Activated CD4-positive, alpha-beta T cell treated with anti-CD3 and anti-CD28 coated beads, Interleukin-2, amount 10 ng/mL, durations not matched to agents 7 days and 5 days (primary cell): ENCODE data around the gene ATP2C2. TPM values are rescaled to one million over a fixed set of nuclear protein-coding genes. Genes with fewer than 3 reads are reported as not detected.
"Not testable (repeated sequence)": the region's sequence is repeated elsewhere in the genome, so short reads cannot be mapped to it uniquely, and the experiment has no call there.

Experiments
- CTCF ChIA-PET: fragments of 350-600 bp; sonication (Branson Sonifier 250); formaldehyde crosslinking; loops from one replicate; lab custom pipeline; 2021; ENCODE audit warnings: antibody characterized with exemption; lab: Charles Lee
- POLR2A ChIA-PET: fragments of 350-600 bp; sonication (Branson Sonifier 250); formaldehyde crosslinking; loops from one replicate; lab custom pipeline; 2021; ENCODE audit warnings: antibody characterized with exemption; lab: Charles Lee
- DNase-seq: peaks from one replicate; pipeline ENCODE4 v3.0.0-alpha.2; 2020
- H3K27ac Mint-ChIP-seq: one replicate; pipeline ENCODE4 v1.8.0; 2021; ENCODE audit warnings: mild to moderate bottlenecking, moderate library complexity, mixed read lengths
- H3K27me3 Mint-ChIP-seq: one replicate; pipeline ENCODE4 v1.8.0; 2021; ENCODE audit warnings: mixed read lengths
- H3K36me3 Mint-ChIP-seq: one replicate; pipeline ENCODE4 v1.8.0; 2021; ENCODE audit warnings: low read depth, mixed read lengths
- H3K4me1 Mint-ChIP-seq: one replicate; pipeline ENCODE4 v1.8.0; 2021; ENCODE audit warnings: mixed read lengths
- H3K4me3 Mint-ChIP-seq: one replicate; pipeline ENCODE4 v1.8.0; 2021; ENCODE audit warnings: mild to moderate bottlenecking, moderate library complexity, mixed read lengths
- H3K9me3 Mint-ChIP-seq: one replicate; pipeline ENCODE4 v1.8.0; 2021; ENCODE audit warnings: mixed read lengths
- total RNA-seq, 2 experiments: library from RNA; stranded (reverse); gene quantifications; one replicate each; pipeline ENCODE4 v1.2.3, GENCODE V29; 2021

Gene ATP2C2
- total RNA-seq, 2 experiments from 2014 or later: not detected

- H3K27me3 Mint-ChIP-seq: peaks cover 11% of the 10 kb centered on the region
Measured at GRCh38 chr16:84396537-84397008, 28.2 kb downstream of the ATP2C2 start.

GRCh38 chr16:84397090-84397489 is 28.8 kb downstream of the ATP2C2 start:
- Mint-ChIP-seq H3K36me3 (no peaks in the 10 kb centered on the region), H3K4me3 (no peak overlapping the region), H3K27ac (no peak overlapping the region), H3K27me3 (peaks cover 15% of the 10 kb centered on the region), H3K9me3 (no peaks in the 10 kb centered on the region), H3K4me1 (no peaks in the 10 kb centered on the region)
- POLR2A ChIA-PET: no interaction called here
- DNase-seq: no peak
- CTCF ChIA-PET: no interaction called here

More at GRCh38 chr16:84396537-84397008, 28.2 kb downstream of the ATP2C2 start:
- ChIA-PET POLR2A (no interaction called here), CTCF (no interaction called here)
- Mint-ChIP-seq H3K36me3 (no peaks in the 10 kb centered on the region), H3K4me3 (no peak overlapping the region), H3K9me3 (no peaks in the 10 kb centered on the region), H3K4me1 (no peaks in the 10 kb centered on the region), H3K27ac (no peak overlapping the region)
- DNase-seq: no peak

GRCh38 chr16:84398701-84399100 is 30.4 kb downstream of the ATP2C2 start:
- Mint-ChIP-seq H3K27me3 (peaks cover 23% of the 10 kb centered on the region), H3K36me3 (no peaks in the 10 kb centered on the region), H3K27ac (no peak overlapping the region), H3K4me3 (no peak overlapping the region), H3K4me1 (no peaks in the 10 kb centered on the region), H3K9me3 (no peaks in the 10 kb centered on the region)
- ChIA-PET CTCF (interaction anchor here (0.9 kb wide), 1 partner anchor 8 kb away, joined by 3 read pairs; no protein-coding TSS in a partner anchor), POLR2A (no interaction called here)
- no peak for DNase-seq

- H3K9me3 Mint-ChIP-seq, DNase-seq, H3K4me3 Mint-ChIP-seq, POLR2A ChIA-PET, H3K36me3 Mint-ChIP-seq, H3K27ac Mint-ChIP-seq, H3K4me1 Mint-ChIP-seq: not testable (repeated sequence)
- peaks cover 30% of the 10 kb centered on the region for H3K27me3 Mint-ChIP-seq
- CTCF ChIA-PET: interaction anchor here (0.9 kb wide), 1 partner anchor 27 kb away, joined by 4 read pairs; no protein-coding TSS in a partner anchor
Measured at GRCh38 chr16:84399912-84400311, 31.6 kb downstream of the ATP2C2 start.

- H3K4me3 Mint-ChIP-seq: not testable (repeated sequence)
- H3K27me3 Mint-ChIP-seq: peaks cover 37% of the 10 kb centered on the region
Measured at GRCh38 chr16:84403435-84403834, 35.1 kb downstream of the ATP2C2 start.

GRCh38 chr16:84404324-84404723 is 36.0 kb downstream of the ATP2C2 start:
- H3K4me1 Mint-ChIP-seq: peaks cover 3% of the 10 kb centered on the region
- DNase-seq: no peak
- peaks cover 37% of the 10 kb centered on the region for H3K27me3 Mint-ChIP-seq
- H3K4me3 Mint-ChIP-seq: no peak overlapping the region
- no peaks in the 10 kb centered on the region for H3K9me3 Mint-ChIP-seq
- CTCF ChIA-PET: interaction anchor here (0.6 kb wide), 1 partner anchor 491 kb away, joined by 3 read pairs; no protein-coding TSS in a partner anchor
- no peaks in the 10 kb centered on the region for H3K36me3 Mint-ChIP-seq
- POLR2A ChIA-PET: no interaction called here
- no peak overlapping the region for H3K27ac Mint-ChIP-seq

More at GRCh38 chr16:84403435-84403834, 35.1 kb downstream of the ATP2C2 start:
- CTCF ChIA-PET, H3K36me3 Mint-ChIP-seq, DNase-seq, H3K9me3 Mint-ChIP-seq, POLR2A ChIA-PET, H3K27ac Mint-ChIP-seq, H3K4me1 Mint-ChIP-seq: not testable (repeated sequence)

GRCh38 chr16:84404936-84405639 is 36.8 kb downstream of the ATP2C2 start:
- Mint-ChIP-seq H3K27ac (no peak overlapping the region), H3K27me3 (peaks cover 35% of the 10 kb centered on the region), H3K9me3 (no peaks in the 10 kb centered on the region), H3K4me1 (peaks cover 3% of the 10 kb centered on the region), H3K36me3 (no peaks in the 10 kb centered on the region), H3K4me3 (no peak overlapping the region)
- POLR2A ChIA-PET: no interaction called here
- no peak for DNase-seq
- CTCF ChIA-PET: no interaction called here

GRCh38 chr16:84406006-84406963 is 37.9 kb downstream of the ATP2C2 start:
- no peak overlapping the region for H3K4me3 Mint-ChIP-seq
- no peak for DNase-seq
- H3K27ac Mint-ChIP-seq: no peak overlapping the region
- POLR2A ChIA-PET: no interaction called here
- H3K36me3 Mint-ChIP-seq: no peaks in the 10 kb centered on the region
- CTCF ChIA-PET: interaction anchor here (1.0 kb wide), 1 partner anchor 8 kb away, joined by 3 read pairs; no protein-coding TSS in a partner anchor
- peaks cover 3% of the 10 kb centered on the region for H3K4me1 Mint-ChIP-seq
- H3K27me3 Mint-ChIP-seq: peaks cover 30% of the 10 kb centered on the region
- H3K9me3 Mint-ChIP-seq: no peaks in the 10 kb centered on the region

GRCh38 chr16:84407588-84408313 is 39.4 kb downstream of the ATP2C2 start:
- Mint-ChIP-seq H3K9me3 (no peaks in the 10 kb centered on the region), H3K4me1 (peaks cover 3% of the 10 kb centered on the region), H3K4me3 (no peak overlapping the region), H3K36me3 (no peaks in the 10 kb centered on the region), H3K27ac (no peak overlapping the region), H3K27me3 (peaks cover 20% of the 10 kb centered on the region)
- DNase-seq: no peak
- ChIA-PET CTCF (interaction anchor here (0.6 kb wide), 1 partner anchor 35 kb away, joined by 3 read pairs; no protein-coding TSS in a partner anchor), POLR2A (no interaction called here)

- H3K36me3 Mint-ChIP-seq: no peaks in the 10 kb centered on the region
- peaks cover 17% of the 10 kb centered on the region for H3K27me3 Mint-ChIP-seq
- POLR2A ChIA-PET: no interaction called here
- peaks cover 3% of the 10 kb centered on the region for H3K4me1 Mint-ChIP-seq
- H3K9me3 Mint-ChIP-seq: no peaks in the 10 kb centered on the region
- CTCF ChIA-PET: interaction anchor here (0.6 kb wide), 1 partner anchor 35 kb away, joined by 3 read pairs; no protein-coding TSS in a partner anchor
- no peak for DNase-seq
- no peak overlapping the region for H3K27ac Mint-ChIP-seq
- no peak overlapping the region for H3K4me3 Mint-ChIP-seq
Measured at GRCh38 chr16:84408314-84408690, 40.0 kb downstream of the ATP2C2 start.

GRCh38 chr16:84408856-84409255 is 40.5 kb downstream of the ATP2C2 start:
- Mint-ChIP-seq H3K27me3 (peaks cover 17% of the 10 kb centered on the region), H3K36me3 (no peaks in the 10 kb centered on the region), H3K4me3 (no peak overlapping the region), H3K4me1 (peaks cover 3% of the 10 kb centered on the region), H3K9me3 (no peaks in the 10 kb centered on the region), H3K27ac (no peak overlapping the region)
- POLR2A ChIA-PET: no interaction called here
- no peak for DNase-seq
- CTCF ChIA-PET: no interaction called here

GRCh38 chr16:84410361-84411138 is 42.2 kb downstream of the ATP2C2 start:
- no peak overlapping the region for H3K27ac Mint-ChIP-seq
- H3K4me1 Mint-ChIP-seq: peaks cover 3% of the 10 kb centered on the region
- POLR2A ChIA-PET: no interaction called here

More at GRCh38 chr16:84410361-84411138, 42.2 kb downstream of the ATP2C2 start:
- Mint-ChIP-seq H3K4me3 (no peak overlapping the region), H3K36me3 (no peaks in the 10 kb centered on the region), H3K9me3 (no peaks in the 10 kb centered on the region), H3K27me3 (peaks cover 7% of the 10 kb centered on the region)
- DNase-seq: no peak
- CTCF ChIA-PET: no interaction called here
